K562 (cell line): ENCODE measurements around the gene ANP32B. TPM values are rescaled to one million over a fixed set of nuclear protein-coding genes. Genes with fewer than 3 reads are reported as not detected.

ENCODE experiments used
- ATF1 ChIP-seq, 2 experiments: fragments of 450-650 bp in 1 of 2; IDR thresholded peaks; 2 replicates each; pipeline ENCODE4 v1.6.1; 2016; ENCODE audit warnings: missing compliant biosample characterization in 1 of 2, missing genetic modification characterization in 1 of 2
- BMI1 ChIP-seq: fragments of 150-350 bp; IDR thresholded peaks from 2 replicates; pipeline ENCODE4 v1.6.1; 2014; ENCODE audit warnings: low read length
- CBX2 ChIP-seq: fragments of 200-600 bp; sonication (generic); IDR thresholded peaks from one replicate; pipeline ENCODE4 v1.6.1; 2012; ENCODE audit warnings: mild to moderate bottlenecking, low read length, inconsistent platforms; ENCODE audit not compliant: insufficient read depth, poor library complexity, severe bottlenecking
- CREB5 ChIP-seq: fragments of 250-450 bp; sonication (Bioruptor Pico); IDR thresholded peaks from 2 replicates; pipeline ENCODE4 v1.5.0; 2020; ENCODE audit warnings: mild to moderate bottlenecking
- CTCF ChIP-seq, 3 experiments: IDR thresholded peaks in 2 of 3; conservative IDR thresholded peaks in 1 of 3; 2 replicates each; pipeline ENCODE4 v1.5.1; 2011 to 2012; ENCODE audit warnings: low read length in 3 of 3, mild to moderate bottlenecking in 3 of 3, control low read depth in 2 of 3, improper control_type of control experiment in 1 of 3, inconsistent platforms in 1 of 3, low read depth in 1 of 3, mixed read lengths in 1 of 3, moderate library complexity in 1 of 3; ENCODE audit not compliant: insufficient read depth in 2 of 3
- CXXC5 ChIP-seq: fragments of 250-450 bp; sonication (Bioruptor Pico); IDR thresholded peaks from 2 replicates; pipeline ENCODE4 v1.8.0; 2022; ENCODE audit warnings: inconsistent platforms, mild to moderate bottlenecking, moderate library complexity
- DACH1 ChIP-seq: fragments of 450-650 bp; IDR thresholded peaks from 2 replicates; pipeline ENCODE4 v1.6.1; 2018; ENCODE audit not compliant: partially characterized antibody
- E2F3 ChIP-seq: fragments of 250-450 bp; sonication (Bioruptor Pico); IDR thresholded peaks from 2 replicates; pipeline ENCODE4 v1.4.0; 2020; ENCODE audit warnings: mild to moderate bottlenecking
- FOXO4 ChIP-seq: fragments of 450-650 bp; formaldehyde crosslinking; IDR thresholded peaks from 2 replicates; pipeline ENCODE4 v1.4.0; 2020; ENCODE audit warnings: mild to moderate bottlenecking, moderate library complexity
- GATAD2A ChIP-seq: fragments of 450-650 bp; IDR thresholded peaks from 2 replicates; pipeline ENCODE4 v1.6.1; 2017
- GTF2E2 ChIP-seq: fragments of 200-800 bp; sonication (Bioruptor generic); IDR thresholded peaks from 2 replicates; pipeline ENCODE4 v1.6.1; 2016; ENCODE audit warnings: missing genetic modification characterization, missing compliant biosample characterization
- HDGF ChIP-seq: fragments of 450-650 bp; IDR thresholded peaks from 2 replicates; pipeline ENCODE4 v1.6.1; 2016
- MYC ChIP-seq, 2 experiments: fragments of 250-450 bp in 1 of 2; sonication (Bioruptor Pico) in 1 of 2; IDR thresholded peaks; 2 replicates each; pipeline versions ENCODE4 v1.5.1 to v1.6.1; 2012 to 2021; ENCODE audit warnings: low read depth in 2 of 2, borderline replicate concordance in 1 of 2, improper control_type of control experiment in 1 of 2, low read length in 1 of 2, mild to moderate bottlenecking in 1 of 2, moderate library complexity in 1 of 2
- NFIC ChIP-seq: fragments of 450-650 bp; IDR thresholded peaks from 2 replicates; pipeline ENCODE4 v1.6.1; 2017; ENCODE audit warnings: mild to moderate bottlenecking, inconsistent platforms
- NR2C1 ChIP-seq, 2 experiments: fragments of 450-650 bp; IDR thresholded peaks; 2 replicates each; pipeline ENCODE4 v1.6.1; 2017; ENCODE audit warnings: mild to moderate bottlenecking in 2 of 2, antibody characterized with exemption in 1 of 2, inconsistent platforms in 1 of 2, missing compliant biosample characterization in 1 of 2, missing genetic modification characterization in 1 of 2
- PBX2 ChIP-seq, 2 experiments: IDR thresholded peaks in 1 of 2; conservative IDR thresholded peaks in 1 of 2; 2 replicates each; pipeline ENCODE4 v1.6.1; 2016; ENCODE audit warnings: low read depth in 2 of 2, mild to moderate bottlenecking in 1 of 2, missing compliant biosample characterization in 1 of 2, missing genetic modification characterization in 1 of 2, moderate library complexity in 1 of 2
- ZBTB8A ChIP-seq: fragments of 450-650 bp; IDR thresholded peaks from 2 replicates; pipeline ENCODE4 v1.6.1; 2018; ENCODE audit warnings: mild to moderate bottlenecking, moderate library complexity; ENCODE audit not compliant: partially characterized antibody
- ZC3H8 ChIP-seq: fragments of 450-650 bp; IDR thresholded peaks from 2 replicates; pipeline ENCODE4 v1.6.1; 2017
- ZKSCAN1 ChIP-seq: fragments of 150-350 bp; IDR thresholded peaks from 2 replicates; pipeline ENCODE4 v1.6.1; 2016; ENCODE audit warnings: low read depth, low read length
- ZNF23 ChIP-seq: fragments of 250-450 bp; sonication (Bioruptor Pico); IDR thresholded peaks from 2 replicates; pipeline ENCODE4 v1.4.0; 2020; ENCODE audit warnings: mild to moderate bottlenecking
- ZNF3 ChIP-seq: fragments of 250-450 bp; sonication (Bioruptor Pico); IDR thresholded peaks from 2 replicates; pipeline ENCODE4 v1.5.0; 2021; ENCODE audit warnings: mild to moderate bottlenecking, moderate library complexity
- polyA plus RNA-seq, 8 experiments: library from polyadenylated mRNA; depleted of rRNA in 4 of 8; stranded (reverse) in 5 of 8; unstranded in 3 of 8; fragments of >200 nt; fragmentation: Nextera tagmentation in 2 of 8; fragmentation: Illumina TruSeq in 1 of 8; extraction: Ambion mirVana in 2 of 8; extraction: Trizol in 1 of 8; gene quantifications; 2 replicates each; pipeline versions ENCODE4 v1.2.1 to v1.2.3, GENCODE V29; 2011 to 2014; ENCODE audit warnings: inconsistent platforms in 1 of 8, missing spikeins in 1 of 8
- total RNA-seq, 7 experiments: library from RNA; depleted of rRNA in 6 of 7; stranded (reverse); fragments of >200 nt in 6 of 7; fragmentation: Illumina TruSeq in 2 of 7; extraction: Trizol in 2 of 7; gene quantifications; 2 replicates each; pipeline versions ENCODE4 v1.2.1 to v1.2.3, GENCODE V29; 2011 to 2021; ENCODE audit warnings: low replicate concordance in 1 of 7

Gene ANP32B
- total and polyA plus RNA-seq, 9 of the 15 experiments (the other 6 are each of a cell fraction or from before 2014, with no cell fraction given) = 68.9 to 815 (median 141) TPM

- TF ChIP-seq GTF2E2 (tag) (no peak), BMI1 (no peak), DACH1 (no peak), FOXO4 (CRISPR knock-in tag) (0 out of 2 replicates have a peak, but pooled peaks have one; percentile 74), ZNF23 (CRISPR knock-in tag) (peak; percentile 71; the same call in 1 of the 2 replicates), MYC (IDR thresholded peaks at IDR 0.05; ENCODE audit: low read depth, low read length) (no peak), MYC (CRISPR knock-in tag; IDR thresholded peaks at IDR 0.05; ENCODE audit: borderline replicate concordance, low read depth) (no peak), CXXC5 (CRISPR knock-in tag) (peak; percentile 78), HDGF (no peak), CTCF (IDR thresholded peaks at IDR 0.05 in 2 of 3, conservative IDR thresholded peaks at IDR 0.05 in 1 of 3; ENCODE audit: insufficient read depth in 2 of 3, low read depth in 1 of 3, low read length in 3 of 3) (no peak), ZNF3 (no peak), GATAD2A (peak; percentile 68; the same call in 1 of the 2 replicates), CBX2 (no peak), CREB5 (no peak), E2F3 (CRISPR knock-in tag) (peak; percentile 67; the same call in 1 of the 2 replicates), NR2C1 (IDR thresholded peaks at IDR 0.05) (no peak), NR2C1 (tag; IDR thresholded peaks at IDR 0.05) (peak; percentile 88), ATF1 (CRISPR knock-in tag; IDR thresholded peaks at IDR 0.05) (no peak), ATF1 (tag; IDR thresholded peaks at IDR 0.05) (peak; percentile 33; the same call in 1 of the 2 replicates), ZC3H8 (no peak), NFIC (no peak), ZKSCAN1 (no peak), ZBTB8A (no peak), PBX2 (CRISPR knock-in tag; IDR thresholded peaks at IDR 0.05; ENCODE audit: low read depth) (no peak), PBX2 (tag; conservative IDR thresholded peaks at IDR 0.05; ENCODE audit: low read depth) (peak; percentile 42)
These were observed 67.2 kb downstream of the ANP32B start (continued) for GRCh38 chr9:98050351-98050750.
